LNCAP (cell line): ENCODE results near the gene APBA2.

ENCODE experiments used
- TF ChIP-seq, protein P1 (sequence below): fragments of 450-650 bp; IDR thresholded peaks from 2 replicates; pipeline ENCODE4 v1.5.1; 2017; ENCODE audit warnings: mild to moderate bottlenecking

Gene APBA2

GRCh38 chr15:29091666-29092065, 205.9 kb downstream of the APBA2 start:
- TF ChIP-seq, protein P1, sequence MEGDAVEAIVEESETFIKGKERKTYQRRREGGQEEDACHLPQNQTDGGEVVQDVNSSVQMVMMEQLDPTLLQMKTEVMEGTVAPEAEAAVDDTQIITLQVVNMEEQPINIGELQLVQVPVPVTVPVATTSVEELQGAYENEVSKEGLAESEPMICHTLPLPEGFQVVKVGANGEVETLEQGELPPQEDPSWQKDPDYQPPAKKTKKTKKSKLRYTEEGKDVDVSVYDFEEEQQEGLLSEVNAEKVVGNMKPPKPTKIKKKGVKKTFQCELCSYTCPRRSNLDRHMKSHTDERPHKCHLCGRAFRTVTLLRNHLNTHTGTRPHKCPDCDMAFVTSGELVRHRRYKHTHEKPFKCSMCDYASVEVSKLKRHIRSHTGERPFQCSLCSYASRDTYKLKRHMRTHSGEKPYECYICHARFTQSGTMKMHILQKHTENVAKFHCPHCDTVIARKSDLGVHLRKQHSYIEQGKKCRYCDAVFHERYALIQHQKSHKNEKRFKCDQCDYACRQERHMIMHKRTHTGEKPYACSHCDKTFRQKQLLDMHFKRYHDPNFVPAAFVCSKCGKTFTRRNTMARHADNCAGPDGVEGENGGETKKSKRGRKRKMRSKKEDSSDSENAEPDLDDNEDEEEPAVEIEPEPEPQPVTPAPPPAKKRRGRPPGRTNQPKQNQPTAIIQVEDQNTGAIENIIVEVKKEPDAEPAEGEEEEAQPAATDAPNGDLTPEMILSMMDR: no peak

DNA sequence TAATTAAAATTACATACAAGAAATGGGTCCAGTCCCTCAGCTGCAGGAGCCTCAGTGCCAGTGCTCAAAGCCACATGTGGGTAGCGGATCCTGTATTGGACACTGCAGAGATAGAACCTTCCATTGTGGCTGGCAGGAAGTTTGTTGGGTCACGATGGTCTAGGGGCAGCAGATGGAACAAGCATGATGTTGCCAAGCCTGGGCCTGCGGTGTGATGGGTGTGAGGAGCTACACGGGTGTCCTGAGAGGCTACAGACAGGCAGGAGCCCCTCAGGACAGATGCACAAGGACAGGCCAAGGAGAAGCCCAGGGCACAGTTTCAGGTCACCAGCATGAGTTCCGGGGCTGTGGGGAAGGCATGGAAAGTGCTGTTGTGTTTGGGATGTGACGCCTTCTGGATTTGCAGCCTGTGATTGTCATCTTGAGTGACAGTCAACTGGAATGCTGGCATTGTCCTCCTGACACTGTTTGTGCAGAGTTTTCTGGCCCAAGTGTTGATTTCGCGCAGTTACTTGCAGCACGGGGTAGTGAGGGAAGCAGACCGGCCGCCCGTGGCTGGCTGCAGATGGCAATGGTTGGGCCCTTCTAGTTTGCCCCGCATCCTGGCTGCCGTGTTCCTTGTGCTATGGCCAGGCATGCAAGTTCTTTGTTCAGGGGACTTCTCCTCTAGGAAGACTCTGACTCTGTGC, 206.7 kb downstream of the APBA2 start:
- TF ChIP-seq, protein P1: no peak

- TF ChIP-seq, protein P1: no peak
Observed at GRCh38 chr15:29093065-29093435, 207.3 kb downstream of the APBA2 start.

GRCh38 chr15:29093696-29094343, 208.0 kb downstream of the APBA2 start:
- TF ChIP-seq, protein P1: no peak

GRCh38 chr15:29094711-29095110, 208.9 kb downstream of the APBA2 start:
- TF ChIP-seq, protein P1: no peak

DNA sequence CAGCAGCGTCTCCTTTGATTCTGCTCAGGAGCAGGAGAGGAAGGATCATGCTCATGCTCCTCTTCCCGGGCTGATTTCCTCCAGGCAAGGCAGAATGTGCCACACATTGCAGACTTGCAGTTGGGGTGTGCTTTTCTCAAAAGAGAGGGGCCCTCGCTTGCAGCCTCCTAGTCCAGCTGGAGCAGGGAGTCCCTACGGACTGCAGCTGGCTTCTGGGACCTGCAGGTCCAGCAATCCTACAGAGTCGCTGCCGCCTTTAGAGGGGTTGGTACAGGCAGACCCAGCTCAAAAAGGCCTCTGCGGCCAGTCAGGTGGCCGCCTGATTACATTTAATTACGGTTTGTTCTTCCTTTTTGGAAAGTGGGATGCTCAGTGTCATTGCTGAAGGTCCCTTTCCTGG, 210.0 kb downstream of the APBA2 start:
- TF ChIP-seq, protein P1: no peak

DNA sequence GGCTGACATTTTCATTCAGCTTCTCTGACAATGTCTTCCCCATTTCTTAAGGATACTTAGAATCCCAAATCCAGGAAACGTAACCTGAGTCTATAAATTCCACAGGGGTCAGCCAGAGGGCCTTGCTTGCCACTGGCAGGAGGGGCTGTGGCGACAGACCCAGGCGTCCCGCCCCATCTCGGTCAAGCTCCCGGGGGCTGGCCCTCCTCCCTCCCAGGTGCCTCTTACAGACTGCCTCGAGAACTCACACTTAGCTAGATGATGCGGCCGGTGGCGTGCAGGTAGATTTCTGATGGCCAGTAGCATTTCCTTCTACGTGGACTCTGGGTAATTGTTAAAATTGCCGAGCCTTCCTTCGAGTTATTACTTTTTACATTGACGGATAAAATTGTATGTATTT, 211.4 kb downstream of the APBA2 start:
- TF ChIP-seq, protein P1: no peak
